ENCODE measurements around the gene CMC4.

- TF ChIP-seq DNMT1 (IDR thresholded peaks at IDR 0.05), result no peak
- TF ChIP-seq ZNF431 (CRISPR knock-in tag; IDR thresholded peaks at IDR 0.05), result no peak
- no peak for TF ChIP-seq RBM17 (IDR thresholded peaks at IDR 0.05; ENCODE audit: borderline replicate concordance, low read depth, low read length)
- TF ChIP-seq ZNF274 (IDR thresholded peaks at IDR 0.05; ENCODE audit: borderline replicate concordance, low read depth, low read length), result no peak
- TF ChIP-seq TOE1 (IDR thresholded peaks at IDR 0.05; ENCODE audit: borderline replicate concordance), result peak; percentile 21; the same call in 1 of the 2 replicates
- TF ChIP-seq TOE1 (CRISPR knock-in tag; IDR thresholded peaks at IDR 0.05; ENCODE audit: borderline replicate concordance, low read depth), result no peak
- no peak for TF ChIP-seq ARNT (IDR thresholded peaks at IDR 0.05)
- TF ChIP-seq NFXL1 (CRISPR knock-in tag; IDR thresholded peaks at IDR 0.05), result no peak
- no peak for TF ChIP-seq ZNF408 (CRISPR knock-in tag; IDR thresholded peaks at IDR 0.05; ENCODE audit: low read depth)
- peak; percentile 63 for TF ChIP-seq CBFA2T2 (conservative IDR thresholded peaks at IDR 0.05)
- TF ChIP-seq ADNP (tag; IDR thresholded peaks at IDR 0.05), result no peak
- TF ChIP-seq YY1 (IDR thresholded peaks at IDR 0.05; ENCODE audit: borderline replicate concordance in 1 of 3, control insufficient read depth in 1 of 3, extremely low read depth in 1 of 3, insufficient read depth in 3 of 3, insufficient read length in 1 of 3, insufficient replicate concordance in 2 of 3, low read depth in 1 of 3, low read length in 2 of 3), result no peak
- no peak for TF ChIP-seq MYC (IDR thresholded peaks at IDR 0.05; ENCODE audit: low read depth, low read length)
- no peak for TF ChIP-seq MYC (CRISPR knock-in tag; IDR thresholded peaks at IDR 0.05; ENCODE audit: borderline replicate concordance, low read depth)
These were observed 48.4 kb downstream of the CMC4 start, which contains the start of gene F8 for GRCh38 chrX:155022585-155022984.
